GM18499 (cell line): ENCODE data around the gene GTF2F1.
"Not testable (repeated sequence)": the region's sequence is repeated elsewhere in the genome, so short reads cannot be mapped to it uniquely, and the experiment has no call there.

ENCODE experiments used
- ATAC-seq: cut with Tn5 transposase; IDR thresholded peaks from one replicate; pipeline ENCODE4 v1.9.1; 2021; ENCODE audit warnings: moderate number of reproducible peaks; ENCODE audit not compliant: insufficient read depth, unreplicated experiment

Gene GTF2F1

DNA sequence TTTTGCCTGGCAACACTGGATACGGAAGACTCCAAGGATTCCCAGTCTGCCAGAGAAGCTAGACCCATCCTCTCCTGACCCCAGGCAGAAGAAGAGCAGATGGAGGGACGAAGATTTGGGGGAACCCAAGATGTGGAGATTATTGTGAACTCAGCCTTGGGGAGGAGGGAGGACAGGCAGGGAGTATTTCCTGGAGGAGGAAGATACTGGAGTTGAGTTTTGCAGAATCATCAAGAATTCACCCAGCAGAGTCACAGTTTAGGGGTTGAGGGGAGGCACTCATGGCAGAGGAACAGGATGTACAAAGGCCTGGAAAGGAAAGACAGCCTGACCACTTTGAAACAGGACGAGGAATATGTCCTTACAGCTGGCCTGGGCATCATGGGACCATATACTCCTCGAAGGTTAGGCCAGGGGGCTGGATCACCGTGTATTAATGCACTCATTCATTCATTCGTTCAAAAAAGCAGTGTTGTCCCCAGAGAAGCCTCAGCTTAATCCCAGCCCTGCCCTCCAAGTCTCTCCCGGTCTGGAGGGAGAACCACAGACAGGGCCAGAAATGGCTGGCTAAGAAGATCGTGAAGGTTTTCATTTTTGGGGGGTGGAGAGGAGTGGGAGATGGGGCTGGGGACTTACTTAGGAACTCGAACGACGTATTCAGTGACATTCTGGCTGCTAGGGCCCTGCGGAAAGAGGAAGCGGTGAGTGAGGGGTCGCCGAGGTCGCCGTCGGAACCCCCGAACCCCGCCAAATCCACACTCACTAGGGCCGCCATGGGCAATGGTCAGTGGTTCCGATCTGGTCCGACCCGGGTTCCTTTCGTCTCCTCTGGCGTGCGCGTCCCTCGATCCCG lies 517 bp downstream of the GTF2F1 start:
- no peak for ATAC-seq

DNA sequence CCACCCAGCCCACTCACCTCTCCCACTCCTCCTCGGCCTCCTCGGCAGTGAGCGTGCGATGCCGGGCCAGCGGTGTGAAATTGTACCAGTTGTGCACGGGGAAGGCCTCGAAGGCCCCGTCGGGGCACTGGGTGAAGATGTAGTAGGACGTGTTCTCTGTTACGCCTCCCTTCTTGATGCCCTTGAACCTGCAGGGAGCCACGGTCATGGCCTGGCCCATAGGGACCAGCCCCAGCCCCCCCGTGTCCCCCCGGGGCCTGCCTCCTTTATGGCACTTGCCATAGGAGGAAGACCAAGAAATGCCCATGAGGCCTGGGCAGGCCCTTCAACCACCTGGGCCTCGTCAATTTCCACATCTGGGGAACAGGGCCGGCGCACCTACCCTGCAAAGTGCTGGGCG lies 5.6 kb downstream of the GTF2F1 start:
- no peak for ATAC-seq

DNA sequence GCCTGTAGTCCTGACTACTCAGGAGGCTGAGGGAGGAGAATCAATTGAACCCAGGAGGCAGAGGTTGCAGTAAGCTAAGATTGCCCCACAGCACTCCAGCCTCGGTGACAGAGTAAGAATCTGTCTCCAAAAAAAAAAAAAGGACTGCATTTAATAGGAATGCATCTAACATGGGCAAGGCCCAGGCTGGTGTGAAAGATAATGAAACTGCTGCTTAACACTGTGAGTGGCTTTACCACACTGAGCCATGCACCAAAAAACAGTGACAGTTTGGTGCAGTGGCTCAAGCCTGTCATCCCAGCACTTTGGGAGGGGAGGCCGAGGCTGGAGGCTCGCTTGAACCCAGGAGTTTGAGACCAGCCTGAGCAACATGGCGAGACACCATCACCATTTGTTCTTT lies 8.6 kb downstream of the GTF2F1 start:
- no peak for ATAC-seq

DNA sequence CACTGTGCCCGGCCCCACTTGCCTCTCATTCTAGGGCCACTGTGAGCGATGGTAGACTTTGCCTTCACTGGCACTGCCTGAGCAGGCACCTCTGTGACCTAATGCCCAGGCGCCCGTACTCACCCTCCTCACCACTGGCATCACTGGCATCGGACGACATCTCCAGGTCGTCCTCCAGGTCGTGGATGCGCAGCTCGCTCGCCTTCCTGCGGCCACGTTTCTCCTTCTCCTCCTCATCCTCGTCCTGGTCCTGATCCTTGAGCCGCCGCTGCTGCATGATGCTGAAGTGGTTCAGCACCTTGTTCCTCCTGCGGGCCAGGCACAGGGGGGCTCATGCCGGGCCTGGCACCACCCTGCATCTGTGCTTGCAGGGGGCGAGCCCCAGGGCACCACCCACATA lies 9.8 kb downstream of the GTF2F1 start:
- no peak for ATAC-seq

DNA sequence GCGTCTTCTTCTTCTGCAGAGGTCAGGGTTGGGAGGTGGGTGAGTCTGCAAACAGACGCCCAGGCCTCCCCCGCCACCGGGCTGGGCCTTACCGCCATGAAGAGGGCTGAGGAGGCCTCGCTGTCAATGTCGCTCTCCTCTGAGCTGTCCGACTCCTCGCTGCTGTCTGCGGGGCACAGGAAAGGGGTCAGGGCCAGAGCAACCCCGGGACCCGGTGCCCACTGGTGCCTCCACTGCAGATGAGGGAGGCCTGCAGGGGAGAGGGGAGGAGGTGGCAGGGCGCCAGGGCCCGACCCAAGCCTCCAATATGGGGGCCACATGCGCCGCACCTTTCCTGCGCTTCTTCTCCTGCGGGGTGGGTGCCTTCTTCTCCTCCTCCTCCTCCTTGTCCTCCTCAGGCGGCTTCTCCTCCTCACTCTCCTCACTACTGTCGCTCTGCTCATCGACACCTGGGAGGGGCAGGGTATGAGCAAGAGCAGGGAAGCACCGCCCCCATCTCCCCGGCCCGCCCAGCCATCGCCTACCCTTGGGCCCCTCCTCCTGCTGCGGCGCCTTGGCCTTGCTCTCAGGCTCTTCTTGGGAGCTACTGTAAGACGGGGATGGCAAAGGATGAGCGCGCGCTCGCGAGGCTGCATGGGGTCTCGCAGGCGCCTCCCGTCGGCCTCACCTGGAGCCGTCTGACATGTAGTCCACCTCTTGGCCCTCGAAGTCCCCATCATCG lies 11.8 kb downstream of the GTF2F1 start:
- no peak for ATAC-seq

DNA sequence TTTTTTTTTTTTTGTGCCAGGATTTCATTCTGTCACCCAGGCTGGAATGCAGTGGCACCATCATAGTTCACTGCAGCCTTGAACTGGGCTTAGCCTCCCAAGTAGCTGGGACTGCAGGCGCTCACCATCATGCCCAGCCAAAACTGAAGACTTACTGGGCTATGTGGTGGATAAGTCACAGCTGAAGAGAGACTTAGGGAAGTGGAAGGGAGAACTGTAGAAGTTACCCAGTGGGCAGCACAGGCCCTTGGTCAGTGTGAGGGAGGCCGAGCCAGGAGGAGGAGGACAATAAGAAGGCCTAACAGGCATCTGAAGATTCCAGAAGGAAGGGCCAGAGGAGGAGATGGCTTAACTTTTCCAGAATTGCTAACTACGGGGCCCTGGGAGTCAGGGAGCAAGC lies 13.2 kb downstream of the GTF2F1 start:
- no peak for ATAC-seq

DNA sequence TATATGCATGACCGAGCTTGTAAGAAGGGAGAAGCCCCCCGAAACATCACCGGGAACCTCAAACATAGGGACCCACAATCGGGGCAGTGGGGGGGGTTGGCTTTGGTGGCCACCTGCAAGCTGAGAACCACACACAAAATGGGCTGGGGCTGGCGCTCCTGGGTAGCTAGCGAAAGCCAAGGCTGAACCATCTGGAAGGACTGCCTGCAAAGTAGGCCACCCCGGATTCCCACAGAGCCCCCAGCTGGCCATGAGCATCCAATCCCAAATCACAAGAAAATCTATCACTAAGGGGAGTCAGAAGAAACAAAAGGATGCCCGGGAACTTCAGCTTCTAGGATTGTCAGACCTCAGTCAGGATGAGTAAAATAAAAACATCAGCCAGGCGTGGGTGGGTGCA lies 14.5 kb downstream of the GTF2F1 start:
- no peak for ATAC-seq

DNA sequence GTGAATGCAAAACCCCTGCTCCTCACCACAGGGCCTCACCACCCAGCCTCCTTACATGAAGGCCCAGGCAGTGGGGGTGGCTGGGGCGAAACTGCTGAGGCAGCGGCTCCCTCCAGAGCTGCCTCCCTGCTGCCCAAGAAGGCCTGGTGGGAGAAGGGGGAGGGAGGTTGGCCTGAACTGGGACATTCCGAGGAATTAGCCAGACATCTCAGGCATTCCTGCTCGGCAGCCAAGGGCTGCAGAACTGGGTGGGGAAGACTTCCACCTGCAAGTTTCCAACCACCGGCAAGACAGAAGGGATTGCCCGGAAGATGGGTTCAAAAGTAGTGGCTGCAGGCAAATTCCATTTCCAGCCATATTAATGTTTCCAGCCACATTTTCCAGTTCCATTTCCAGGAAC lies 14.9 kb downstream of the GTF2F1 start:
- ATAC-seq, result no peak

DNA sequence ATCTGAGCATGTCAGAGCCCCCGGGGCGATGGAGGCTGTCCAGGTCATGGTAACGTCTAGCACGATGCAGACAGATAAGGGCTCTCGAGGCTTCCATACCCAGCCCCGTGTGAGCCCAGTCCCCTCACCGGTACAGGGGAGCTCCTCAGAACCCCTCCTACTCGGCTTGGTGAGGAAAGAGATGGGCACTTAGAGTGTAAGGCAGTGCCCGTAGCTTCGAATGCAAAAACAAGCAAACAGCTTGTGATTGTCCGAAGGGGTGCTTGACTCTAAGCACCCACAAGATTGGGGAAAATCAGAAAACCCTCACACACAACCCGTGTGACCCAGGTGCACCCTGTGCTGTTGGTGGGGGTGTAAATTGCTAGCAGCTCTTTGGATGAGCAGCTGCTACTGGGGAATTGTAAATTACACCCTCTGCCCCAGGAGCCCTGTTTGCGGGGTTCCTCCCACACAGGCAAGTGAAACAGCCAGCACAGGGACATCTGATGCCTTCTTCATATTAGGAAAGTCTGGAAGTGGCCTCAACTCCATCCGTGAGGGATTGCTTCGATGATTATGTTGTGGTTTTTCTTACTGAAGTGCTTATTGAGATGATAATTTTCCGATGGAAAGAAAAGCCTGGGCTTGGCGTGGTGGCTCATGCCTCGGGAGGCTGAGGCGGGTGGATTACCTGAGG lies 16.3 kb downstream of the GTF2F1 start:
- no peak for ATAC-seq

DNA sequence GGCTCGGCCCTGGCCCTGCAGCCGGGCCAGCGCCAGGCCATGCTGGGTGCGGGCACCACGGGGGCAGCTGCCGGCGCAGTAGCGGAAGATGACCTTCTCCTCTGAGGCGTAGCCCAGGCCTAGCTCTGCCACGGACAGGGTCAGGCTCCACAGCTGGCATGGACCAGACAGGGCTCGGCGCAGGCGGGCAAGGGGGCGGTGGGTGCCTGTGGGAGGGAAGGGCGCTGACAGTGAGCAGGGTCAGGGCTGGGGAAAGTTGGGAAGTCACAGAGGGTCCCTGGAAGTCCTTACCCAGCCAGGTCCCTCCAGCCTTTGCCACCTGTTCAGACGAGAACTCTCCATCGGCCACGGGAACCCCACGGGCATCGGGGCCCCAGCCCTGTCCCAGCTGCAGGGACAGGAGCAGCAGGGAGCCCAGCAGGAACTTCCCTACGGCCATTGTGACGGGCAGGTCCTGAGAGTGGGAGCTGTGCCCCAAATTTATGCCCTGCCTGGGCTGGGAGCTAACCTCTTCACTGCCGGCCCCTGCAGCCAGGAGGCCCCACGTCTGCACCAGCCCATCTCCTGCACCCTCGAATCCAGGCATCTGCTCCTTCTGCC lies 17.5 kb downstream of the GTF2F1 start, which contains the start of gene PSPN:
Gene PSPN (minus strand): TSS at position 523 of the 600 bp plus-strand sequence. CDS start 84 bp downstream, at position 439.
- no peak for ATAC-seq

DNA sequence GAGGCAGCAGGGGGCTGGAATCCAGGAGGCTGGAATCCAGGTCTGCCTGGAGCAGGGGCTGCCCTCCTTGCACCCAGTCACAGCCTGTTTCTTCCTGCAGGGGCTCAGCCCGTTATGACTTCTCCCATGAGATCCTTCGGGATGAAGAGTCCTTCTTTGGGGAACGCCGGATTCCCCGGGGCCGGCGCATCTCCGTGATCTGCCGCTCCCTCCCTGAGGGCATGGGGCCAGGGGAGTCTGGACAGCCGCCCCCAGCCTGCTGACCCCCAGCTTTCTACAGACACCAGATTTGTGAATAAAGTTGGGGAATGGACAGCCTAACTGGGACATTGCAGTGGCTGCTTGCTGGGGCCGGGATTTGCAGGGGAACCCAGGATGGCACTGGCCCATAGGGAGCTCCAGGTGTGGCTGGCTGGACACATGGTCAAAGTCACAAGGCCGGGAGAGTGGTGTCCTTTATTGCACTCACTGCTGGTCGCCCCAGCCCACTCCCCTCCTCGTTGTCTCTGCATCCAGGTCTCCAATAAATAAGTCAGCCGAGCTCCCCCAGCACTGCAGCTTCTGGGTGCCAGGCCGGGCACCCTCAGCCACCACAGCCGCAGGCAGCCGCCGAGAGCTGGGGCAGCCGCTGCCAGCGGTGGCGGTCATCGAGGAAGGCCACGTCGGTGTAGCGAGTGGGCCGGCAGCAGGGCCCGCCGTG lies 18.1 kb downstream of the GTF2F1 start:
- ATAC-seq, result no peak

DNA sequence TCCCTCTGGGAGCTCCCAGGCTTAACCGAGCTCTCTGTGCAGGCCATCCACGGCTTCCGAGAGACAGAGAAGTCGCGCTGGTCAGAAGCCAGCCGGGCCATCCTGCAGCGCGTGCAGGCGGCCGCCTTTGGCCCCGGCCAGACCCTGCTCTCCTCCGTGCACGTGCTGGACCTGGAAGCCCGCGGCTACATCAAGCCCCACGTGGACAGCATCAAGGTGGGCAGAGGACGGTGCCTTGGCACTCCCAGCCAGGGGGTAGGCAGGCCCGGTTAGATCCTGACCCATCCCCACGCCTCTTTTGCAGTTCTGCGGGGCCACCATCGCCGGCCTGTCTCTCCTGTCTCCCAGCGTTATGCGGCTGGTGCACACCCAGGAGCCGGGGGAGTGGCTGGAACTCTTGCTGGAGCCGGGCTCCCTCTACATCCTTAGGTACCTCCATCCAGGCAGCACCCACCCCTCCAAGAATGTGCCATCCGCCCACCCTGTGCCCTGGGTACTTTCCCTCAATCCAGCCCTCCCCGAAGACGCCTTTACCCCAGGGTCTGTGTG lies 18.7 kb downstream of the GTF2F1 start:
- no peak for ATAC-seq

DNA sequence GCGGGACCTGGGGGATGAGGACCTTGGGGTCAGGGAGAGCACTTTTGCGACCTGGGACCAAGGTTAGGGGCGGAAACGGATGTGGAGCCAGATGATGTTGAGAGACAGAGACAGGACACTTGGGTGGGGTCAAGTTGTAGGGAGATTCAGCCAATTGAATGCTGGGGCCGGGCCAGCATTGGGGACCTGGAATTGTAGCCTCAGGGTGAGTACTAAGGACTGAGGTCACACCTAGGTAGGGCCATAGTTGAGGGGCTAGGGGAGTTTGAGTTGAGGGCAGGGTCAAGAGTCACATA lies 19.2 kb downstream of the GTF2F1 start:
- ATAC-seq, result no peak

DNA sequence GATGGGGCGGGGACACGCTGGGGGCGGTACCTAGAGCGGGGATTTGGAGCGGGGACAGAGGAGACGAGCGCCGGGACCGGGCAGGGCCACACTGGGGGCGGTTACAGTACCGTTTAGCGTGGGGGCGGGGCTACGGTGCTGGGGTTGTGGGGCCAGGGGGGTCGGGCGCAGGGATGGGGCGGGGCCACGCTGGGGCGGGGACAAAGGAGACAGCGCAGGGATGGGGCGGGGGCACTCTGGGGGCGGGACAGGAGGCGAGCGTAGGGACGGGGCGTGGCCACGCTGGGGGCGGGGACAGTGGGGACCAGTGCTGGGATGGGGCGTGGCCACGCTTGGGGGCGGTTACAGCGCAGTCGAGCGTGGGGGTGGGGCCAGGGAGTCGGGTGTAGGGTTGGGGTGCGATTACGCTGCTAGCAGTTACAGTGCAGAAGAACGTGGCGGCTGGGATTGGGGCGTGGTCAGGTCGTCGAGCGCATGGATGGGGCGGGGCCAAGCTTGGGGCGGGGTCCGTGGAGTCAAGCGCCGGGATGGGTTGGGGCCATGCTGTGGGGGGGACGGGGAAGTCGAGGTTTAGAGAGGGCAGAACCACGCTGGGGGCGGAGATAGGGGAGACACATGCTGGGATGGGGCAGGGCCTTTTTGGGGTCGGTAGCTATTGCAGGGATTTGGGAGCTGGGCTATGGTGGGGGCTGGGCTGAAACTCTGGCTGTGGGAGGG lies 19.7 kb downstream of the GTF2F1 start:
- no peak for ATAC-seq

DNA sequence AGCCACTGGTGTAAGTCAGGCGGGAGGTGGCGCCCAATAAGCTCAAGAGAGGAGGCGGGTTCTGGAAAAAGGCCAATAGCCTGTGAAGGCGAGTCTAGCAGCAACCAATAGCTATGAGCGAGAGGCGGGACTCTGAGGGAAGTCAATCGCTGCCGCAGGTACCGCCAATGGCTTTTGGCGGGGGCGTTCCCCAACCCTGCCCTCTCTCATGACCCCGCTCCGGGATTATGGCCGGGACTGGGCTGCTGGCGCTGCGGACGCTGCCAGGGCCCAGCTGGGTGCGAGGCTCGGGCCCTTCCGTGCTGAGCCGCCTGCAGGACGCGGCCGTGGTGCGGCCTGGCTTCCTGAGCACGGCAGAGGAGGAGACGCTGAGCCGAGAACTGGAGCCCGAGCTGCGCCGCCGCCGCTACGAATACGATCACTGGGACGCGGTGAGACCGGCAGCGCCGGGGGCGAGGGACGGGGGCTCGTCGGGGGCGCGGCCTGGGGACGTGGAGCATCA lies 20.3 kb downstream of the GTF2F1 start, which contains the start of gene ALKBH7:
Gene ALKBH7 (plus strand): TSS at position 201 of the 502 bp plus-strand sequence. CDS start 27 bp downstream, at position 228.
- ATAC-seq, result peak; percentile 62

DNA sequence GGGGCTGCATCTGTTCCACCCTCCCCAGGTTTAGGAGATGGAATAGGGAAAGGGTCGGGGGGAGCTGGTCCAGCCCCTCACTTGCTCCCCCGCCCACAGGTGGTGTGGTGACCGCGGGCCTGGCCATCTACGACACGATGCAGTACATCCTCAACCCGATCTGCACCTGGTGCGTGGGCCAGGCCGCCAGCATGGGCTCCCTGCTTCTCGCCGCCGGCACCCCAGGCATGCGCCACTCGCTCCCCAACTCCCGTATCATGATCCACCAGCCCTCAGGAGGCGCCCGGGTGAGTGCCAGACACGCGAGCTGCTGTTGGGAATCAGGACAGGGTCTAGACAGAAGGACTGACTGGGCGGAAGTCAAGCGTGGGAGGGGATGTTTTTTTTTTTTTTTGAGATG lies 28.6 kb downstream of the GTF2F1 start:
- ATAC-seq, result no peak

DNA sequence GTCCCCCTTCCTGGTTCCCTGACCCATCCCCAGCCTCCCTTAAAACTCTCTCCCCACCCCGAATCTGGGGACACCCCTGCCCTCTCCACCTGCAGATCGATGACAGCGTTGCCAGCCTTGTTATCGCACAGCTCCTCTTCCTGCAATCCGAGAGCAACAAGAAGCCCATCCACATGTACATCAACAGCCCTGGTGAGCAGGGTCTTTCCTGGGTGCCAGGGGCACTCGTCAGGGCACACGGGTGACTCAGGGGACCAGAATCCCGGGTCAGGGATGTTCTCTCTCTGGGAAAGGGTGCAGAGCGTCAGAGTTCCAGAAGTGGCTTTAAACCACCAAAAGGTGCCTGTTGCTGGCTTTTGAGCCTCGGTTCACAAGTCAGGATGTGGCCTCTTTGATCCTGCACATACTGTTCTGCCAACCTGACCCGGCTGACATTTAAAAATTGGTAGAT lies 30.6 kb downstream of the GTF2F1 start:
- no peak for ATAC-seq

DNA sequence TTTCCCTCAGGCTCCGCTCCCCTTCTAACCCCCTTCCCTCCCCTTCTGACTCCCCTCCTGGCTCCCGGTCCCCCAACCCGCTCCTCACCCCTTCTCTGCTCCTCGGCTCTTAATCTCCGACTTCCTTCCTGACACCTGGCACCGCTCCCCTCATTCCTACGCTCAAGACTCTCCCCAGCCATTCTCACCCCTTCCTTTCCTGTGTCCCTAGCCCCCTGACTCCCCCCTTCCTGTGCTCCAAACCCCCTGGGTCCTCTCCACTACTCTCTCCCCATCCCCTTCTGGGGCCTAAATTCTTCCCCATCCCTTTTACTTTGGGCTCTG lies 31.0 kb downstream of the GTF2F1 start:
- ATAC-seq, result no peak

DNA sequence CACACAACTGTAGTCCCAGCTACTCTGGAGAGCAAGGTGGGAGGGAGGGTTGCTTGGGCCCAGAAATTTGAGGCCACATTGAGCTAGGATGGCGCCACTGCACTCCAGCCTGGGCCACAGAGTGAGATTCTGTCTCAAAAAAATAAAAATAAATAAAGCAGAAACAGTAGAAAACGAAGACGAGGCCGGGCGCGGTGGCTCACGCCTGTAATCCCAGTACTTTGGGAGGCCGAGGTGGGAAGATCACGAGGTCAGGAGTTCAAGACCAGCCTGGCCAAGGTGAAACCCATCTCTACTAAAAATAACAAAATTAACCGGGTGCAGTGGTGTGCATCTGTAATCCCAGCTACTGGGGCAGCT lies 32.1 kb downstream of the GTF2F1 start:
- ATAC-seq, result not testable (repeated sequence)
